K562 (cell line): ENCODE measurements around the gene SLC41A3.

Experiments
- ADNP ChIP-seq: fragments of 200-800 bp; sonication (Bioruptor generic); IDR thresholded peaks from 2 replicates; pipeline ENCODE4 v1.6.1; 2016; ENCODE audit warnings: missing genetic modification characterization, missing compliant biosample characterization
- ATF3 ChIP-seq, 2 experiments: fragments of 450-650 bp in 1 of 2; sonication (generic) in 1 of 2; formaldehyde crosslinking in 1 of 2; IDR thresholded peaks in 1 of 2; conservative IDR thresholded peaks in 1 of 2; 2 replicates each; pipeline versions ENCODE4 v1.6.1 to v1.8.1; 2016 to 2023; ENCODE audit warnings: mild to moderate bottlenecking in 2 of 2, moderate library complexity in 2 of 2, inconsistent platforms in 1 of 2, missing genetic modification reagents in 1 of 2
- CREB3 ChIP-seq: fragments of 450-650 bp; conservative IDR thresholded peaks from 2 replicates; pipeline ENCODE4 v1.6.1; 2016; ENCODE audit warnings: missing genetic modification characterization, low read depth, mild to moderate bottlenecking, missing compliant biosample characterization, moderate library complexity
- CTCF ChIP-seq, 3 experiments: IDR thresholded peaks in 2 of 3; conservative IDR thresholded peaks in 1 of 3; 2 replicates each; pipeline ENCODE4 v1.5.1; 2011 to 2012; ENCODE audit warnings: low read length in 3 of 3, mild to moderate bottlenecking in 3 of 3, control low read depth in 2 of 3, improper control_type of control experiment in 1 of 3, inconsistent platforms in 1 of 3, low read depth in 1 of 3, mixed read lengths in 1 of 3, moderate library complexity in 1 of 3; ENCODE audit not compliant: insufficient read depth in 2 of 3
- EZH2 ChIP-seq: IDR thresholded peaks from 2 replicates; pipeline ENCODE4 v1.6.1; 2012; ENCODE audit warnings: low read depth, mild to moderate bottlenecking, inconsistent platforms, low read length, borderline replicate concordance
- HMG20B ChIP-seq: fragments of 250-450 bp; sonication (Bioruptor Pico); IDR thresholded peaks from 2 replicates; pipeline ENCODE4 v1.5.0; 2021; ENCODE audit warnings: mild to moderate bottlenecking
- MCM5 ChIP-seq: fragments of 450-650 bp; IDR thresholded peaks from 2 replicates; pipeline ENCODE4 v1.6.1; 2016; ENCODE audit warnings: low read depth
- MLLT1 ChIP-seq, 2 experiments: fragments of 450-650 bp; IDR thresholded peaks; 2 replicates each; pipeline ENCODE4 v1.6.1; 2016
- SP1 ChIP-seq: sonication (generic); formaldehyde crosslinking; IDR thresholded peaks from 2 replicates; pipeline ENCODE4 v1.8.1; 2022; ENCODE audit warnings: mild to moderate bottlenecking, missing genetic modification reagents
- TFE3 ChIP-seq: fragments of 450-650 bp; formaldehyde crosslinking; IDR thresholded peaks from 2 replicates; pipeline ENCODE4 v1.4.0; 2020; ENCODE audit warnings: mild to moderate bottlenecking, mixed read lengths
- ZNF785 ChIP-seq: fragments of 250-450 bp; sonication (Bioruptor Pico); IDR thresholded peaks from 2 replicates; pipeline ENCODE4 v1.4.0; 2020; ENCODE audit warnings: mild to moderate bottlenecking

- TF ChIP-seq TFE3 (no peak), MCM5 (no peak), EZH2 (no peak), CREB3 (tag) (no peak), SP1 (CRISPR knock-in tag) (no peak), MLLT1 (IDR thresholded peaks at IDR 0.05) (no peak), CTCF (IDR thresholded peaks at IDR 0.05 in 2 of 3, conservative IDR thresholded peaks at IDR 0.05 in 1 of 3; ENCODE audit: insufficient read depth in 2 of 3, low read depth in 1 of 3, low read length in 3 of 3) (no peak), ATF3 (IDR thresholded peaks at IDR 0.05) (no peak), ATF3 (CRISPR knock-in tag; conservative IDR thresholded peaks at IDR 0.05) (no peak), ZNF785 (no peak), ADNP (tag) (no peak), HMG20B (CRISPR knock-in tag) (no peak)
Observed at GRCh38 chr3:126026277-126026751, 57.6 kb downstream of the SLC41A3 start.
